Measurements from ENCODE around the gene HYOU1.
"Not testable (repeated sequence)": the region's sequence is repeated elsewhere in the genome, so short reads cannot be mapped to it uniquely, and the experiment has no call there.

Gene HYOU1

DNA sequence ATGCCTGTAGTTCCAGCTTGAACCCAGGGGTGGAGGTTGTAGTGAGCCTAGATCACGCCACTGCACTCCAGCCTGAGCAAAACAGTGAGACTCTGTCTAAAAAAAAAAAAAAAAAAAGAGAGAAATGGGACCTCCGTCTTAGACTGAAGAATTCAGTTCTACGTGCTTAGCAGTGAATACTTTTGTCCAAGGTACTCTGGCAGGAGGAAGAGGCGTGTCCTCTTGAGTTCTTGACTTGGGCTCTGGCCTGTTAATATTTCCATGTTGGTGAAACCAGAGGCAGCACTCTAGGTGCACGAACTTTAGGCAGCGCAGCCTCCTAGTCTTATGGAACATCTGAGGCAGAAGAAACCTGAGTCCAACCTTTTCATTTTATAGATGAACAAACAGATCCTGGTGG is 30.1 kb upstream of the HYOU1 start:
- DNase-seq: no peak

DNA sequence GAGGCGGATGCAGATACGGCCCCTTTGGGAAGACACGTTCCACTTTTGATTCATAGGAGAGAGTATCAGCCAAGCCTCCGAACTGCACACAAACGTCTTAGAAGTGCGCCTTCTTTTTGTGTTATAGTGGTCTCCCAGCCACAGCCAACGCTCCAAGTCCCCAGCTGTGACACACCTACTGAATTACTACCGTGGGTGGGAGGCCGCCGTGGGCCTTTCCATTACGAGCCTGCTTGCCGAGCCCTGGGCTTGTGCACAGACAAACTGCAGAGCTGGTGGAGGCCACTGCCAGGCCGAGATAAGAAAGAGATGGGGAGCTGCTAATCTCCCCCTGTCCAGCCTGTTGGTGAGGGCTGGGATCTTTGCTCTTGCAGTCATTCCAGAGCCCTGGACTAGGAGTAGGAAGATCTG is 28.4 kb upstream of the HYOU1 start:
- DNase-seq: no peak

DNA sequence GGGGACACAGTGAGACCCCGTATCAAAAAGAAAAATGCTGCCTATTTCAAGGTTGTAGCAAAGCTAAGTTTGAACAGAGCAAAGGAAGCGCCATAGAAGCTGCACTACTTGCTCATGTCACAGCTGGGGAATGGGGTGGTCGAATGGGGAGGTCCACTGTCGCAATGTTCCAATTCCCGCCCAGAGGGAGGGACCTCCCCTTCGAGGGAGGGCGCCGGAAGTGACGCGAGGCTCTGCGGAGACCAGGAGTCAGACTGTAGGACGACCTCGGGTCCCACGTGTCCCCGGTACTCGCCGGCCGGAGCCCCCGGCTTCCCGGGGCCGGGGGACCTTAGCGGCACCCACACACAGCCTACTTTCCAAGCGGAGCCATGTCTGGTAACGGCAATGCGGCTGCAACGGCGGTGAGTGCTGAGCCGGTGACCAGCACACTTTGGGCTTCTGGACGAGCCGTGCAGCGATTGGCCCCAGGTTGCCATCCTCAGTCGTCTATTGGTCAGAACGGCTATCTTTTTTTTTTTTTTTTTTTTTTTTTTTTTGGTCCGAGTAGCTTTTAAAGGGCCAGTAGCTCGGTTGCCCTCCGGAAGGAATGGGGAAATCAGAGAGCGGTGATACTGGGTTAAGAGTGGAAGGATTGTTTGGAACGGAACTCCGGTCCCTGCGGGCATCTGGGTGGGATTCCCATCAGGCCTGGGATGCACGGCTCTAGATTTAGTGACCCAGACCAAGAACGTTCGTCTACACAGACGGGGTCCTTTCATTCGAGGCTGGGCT is 27.8 kb upstream of the HYOU1 start, which contains the start of gene HMBS:
HMBS (plus strand) TSS at position 219 of the 774 bp plus-strand sequence; CDS start at position 372, 153 bp downstream.
- DNase-seq: peak; percentile 86

DNA sequence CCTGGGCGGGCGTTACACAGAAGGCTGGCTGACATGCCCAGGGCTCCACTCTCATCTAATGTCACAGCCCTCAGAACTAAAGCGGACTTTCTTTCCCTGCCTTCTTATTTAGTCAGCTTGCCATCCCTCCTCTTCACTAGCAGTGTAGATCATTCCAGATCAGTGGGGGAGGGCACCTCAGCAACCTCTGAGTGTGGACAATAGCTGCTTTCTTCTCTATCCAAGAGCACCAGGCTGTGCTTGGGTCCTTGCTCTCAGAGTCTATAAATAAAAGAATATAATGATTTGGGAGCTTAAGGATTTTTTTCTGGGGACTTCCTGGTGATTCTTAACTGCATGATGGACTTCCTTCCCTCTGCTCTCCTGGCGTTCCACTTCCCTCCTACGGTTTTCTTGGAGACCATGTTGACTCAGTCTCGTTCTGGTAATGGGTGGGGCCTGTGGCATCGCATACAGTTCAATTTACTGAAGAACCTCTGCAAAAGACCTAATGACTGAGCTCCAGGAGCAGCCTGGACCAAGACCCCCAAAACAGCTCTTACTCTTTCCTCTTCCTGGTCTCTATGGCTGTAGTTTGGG is 24.8 kb upstream of the HYOU1 start:
- no peak for DNase-seq

DNA sequence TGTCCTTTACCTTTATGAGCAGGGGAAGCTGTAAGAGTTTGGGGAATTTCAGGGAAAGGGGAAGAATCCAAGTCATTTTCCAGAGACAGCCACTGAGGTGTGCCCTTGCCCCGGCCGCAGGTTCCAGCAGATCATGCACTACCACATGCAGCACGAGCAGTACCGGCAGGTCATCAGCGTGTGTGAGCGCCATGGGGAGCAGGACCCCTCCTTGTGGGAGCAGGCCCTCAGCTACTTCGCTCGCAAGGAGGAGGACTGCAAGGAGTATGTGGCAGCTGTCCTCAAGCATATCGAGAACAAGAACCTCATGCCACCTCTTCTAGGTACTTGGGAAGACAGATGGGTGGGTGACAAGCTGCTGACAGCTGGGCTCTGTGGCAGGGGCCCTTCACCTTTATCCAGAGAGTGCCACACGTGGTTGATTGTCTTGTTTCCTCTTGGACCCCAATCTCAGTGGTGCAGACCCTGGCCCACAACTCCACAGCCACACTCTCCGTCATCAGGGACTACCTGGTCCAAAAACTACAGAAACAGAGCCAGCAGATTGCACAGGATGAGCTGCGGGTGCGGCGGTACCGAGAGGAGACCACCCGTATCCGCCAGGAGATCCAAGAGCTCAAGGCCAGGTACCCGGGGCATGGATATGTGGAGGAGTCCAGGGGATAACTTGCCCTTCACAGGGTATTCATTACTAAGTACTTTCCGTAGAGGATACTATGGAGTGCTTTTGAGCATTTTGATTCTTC is 21.8 kb upstream of the HYOU1 start:
- DNase-seq: no peak

DNA sequence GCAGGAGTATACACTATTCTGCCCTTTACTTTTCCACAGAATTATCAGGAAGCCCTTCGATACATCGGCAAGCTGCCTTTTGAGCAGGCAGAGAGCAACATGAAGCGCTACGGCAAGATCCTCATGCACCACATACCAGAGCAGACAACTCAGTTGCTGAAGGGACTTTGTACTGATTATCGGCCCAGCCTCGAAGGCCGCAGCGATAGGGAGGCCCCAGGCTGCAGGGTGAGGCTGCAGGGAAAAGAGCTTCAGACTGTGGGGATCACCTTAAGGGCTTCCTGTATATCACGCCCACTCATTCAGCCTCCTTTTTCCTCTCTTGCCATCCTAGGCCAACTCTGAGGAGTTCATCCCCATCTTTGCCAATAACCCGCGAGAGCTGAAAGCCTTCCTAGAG is 20.8 kb upstream of the HYOU1 start:
- no peak for DNase-seq

DNA sequence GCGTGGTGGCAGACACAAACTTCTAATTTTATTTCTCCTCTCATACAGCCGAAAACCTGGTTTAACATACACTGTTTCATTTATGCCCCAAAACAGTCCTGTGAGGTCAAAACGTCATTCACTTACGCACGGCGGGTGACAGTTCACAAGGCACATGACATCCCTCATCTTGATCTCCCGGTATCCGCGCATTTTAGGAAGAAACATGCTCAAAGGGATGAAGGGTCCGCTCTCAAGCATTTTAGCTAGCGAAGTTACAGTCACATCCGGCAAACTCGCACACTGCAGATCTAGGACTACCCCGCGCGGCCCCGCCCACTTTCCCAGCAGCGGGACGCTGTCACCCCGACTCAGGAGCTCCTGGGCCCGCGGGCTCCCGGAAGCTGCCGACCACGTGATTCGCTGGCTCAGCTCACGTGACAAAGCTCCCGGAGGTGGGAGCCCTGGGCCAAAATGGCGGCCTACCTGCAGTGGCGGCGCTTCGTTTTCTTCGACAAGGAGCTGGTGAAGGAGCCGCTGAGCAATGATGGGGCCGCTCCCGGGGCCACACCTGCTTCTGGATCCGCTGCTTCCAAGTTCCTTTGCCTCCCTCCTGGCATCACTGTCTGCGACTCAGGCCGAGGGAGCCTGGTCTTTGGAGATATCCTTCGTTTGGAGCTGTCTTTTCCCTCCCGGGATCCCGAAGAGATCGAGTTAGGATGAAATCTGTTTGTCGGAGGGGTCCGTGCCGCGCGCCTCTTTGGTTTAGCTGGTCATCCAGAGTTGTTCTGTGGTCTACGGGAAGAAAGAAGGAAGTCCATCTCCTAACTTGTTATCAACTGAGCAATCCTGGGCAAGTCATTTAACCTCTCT is 10.6 kb upstream of the HYOU1 start, which contains the start of gene VPS11:
VPS11 (plus strand) TSS at position 448 of the 852 bp plus-strand sequence; CDS start at position 454, 6 bp downstream.
- DNase-seq: peak; percentile 98

DNA sequence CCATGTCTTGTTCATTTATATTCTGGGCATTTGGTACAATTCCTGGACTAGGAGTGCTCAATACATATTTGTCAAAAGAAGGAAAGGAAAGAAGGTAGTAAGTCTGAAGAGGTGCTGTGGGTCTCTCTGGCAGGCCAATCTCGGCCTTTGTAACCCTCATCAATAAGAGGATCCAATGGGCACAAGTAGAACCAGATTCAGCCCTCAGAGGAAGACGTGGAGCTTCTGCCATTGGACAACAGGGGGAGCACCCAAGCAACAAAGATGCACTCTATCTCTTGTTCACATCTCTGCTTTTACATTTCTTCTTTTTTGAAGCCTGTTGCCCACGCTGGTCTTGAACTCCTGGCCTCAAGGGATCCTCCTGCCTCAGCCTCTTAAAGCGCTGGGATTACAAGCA is 8.4 kb upstream of the HYOU1 start:
- no peak for DNase-seq

DNA sequence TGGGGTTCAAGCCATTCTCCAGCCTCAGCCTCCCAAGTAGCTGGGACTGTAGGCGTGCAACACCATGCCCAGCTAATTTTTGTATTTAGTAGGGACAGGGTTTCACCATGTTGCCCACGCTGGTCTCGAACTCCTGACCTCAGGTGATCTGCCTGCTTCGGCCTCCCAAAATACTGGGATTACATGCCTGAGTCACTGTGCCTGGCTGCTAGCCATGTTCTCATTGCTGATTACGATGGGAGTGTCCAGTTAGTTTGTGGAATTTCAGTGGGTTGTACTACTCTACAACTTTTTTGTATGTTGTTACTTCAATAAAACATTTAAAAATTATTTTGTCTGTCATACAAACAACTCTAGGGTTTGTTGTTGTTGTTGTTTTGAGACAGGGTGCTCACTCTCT is 5.8 kb upstream of the HYOU1 start:
- no peak for DNase-seq

DNA sequence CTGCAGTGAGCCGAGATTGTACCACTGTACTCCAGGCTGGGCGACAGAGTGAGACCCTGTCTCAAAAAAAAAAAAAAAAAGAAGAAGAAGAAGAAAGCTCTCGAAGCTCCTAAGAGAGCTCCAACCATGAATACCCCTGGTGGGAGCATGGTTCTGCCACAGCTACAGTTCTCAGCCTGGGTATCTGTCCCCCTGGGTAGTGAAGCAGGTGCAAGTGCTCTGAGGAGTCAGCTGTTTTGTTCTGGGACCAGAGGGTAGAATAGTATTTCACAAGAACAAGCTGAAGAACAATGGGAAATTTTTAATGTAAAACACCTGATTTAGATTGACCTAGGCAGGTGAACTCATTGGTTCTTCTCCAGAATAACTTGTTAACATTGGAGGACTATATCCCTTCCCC is 4.3 kb upstream of the HYOU1 start:
- no peak for DNase-seq

DNA sequence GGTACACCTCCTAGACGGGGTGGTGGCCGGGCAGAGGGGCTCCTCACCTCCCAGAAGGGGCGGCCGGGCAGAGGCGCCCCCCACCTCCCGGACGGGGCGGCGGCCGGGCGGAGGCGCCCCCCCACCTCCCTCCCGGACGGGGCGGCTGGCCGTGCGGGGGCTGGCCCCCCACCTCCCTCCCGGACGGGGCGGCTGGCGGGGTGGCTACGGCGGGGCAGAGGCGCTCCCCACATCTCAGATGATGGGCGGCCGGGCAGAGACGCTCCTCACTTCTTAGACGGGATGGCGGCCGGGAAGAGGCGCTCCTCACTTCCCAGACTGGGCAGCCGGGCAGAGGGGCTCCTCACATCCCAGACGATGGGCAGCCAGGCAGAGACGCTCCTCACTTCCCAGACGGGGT is 2.1 kb upstream of the HYOU1 start:
- not testable (repeated sequence) for DNase-seq

DNA sequence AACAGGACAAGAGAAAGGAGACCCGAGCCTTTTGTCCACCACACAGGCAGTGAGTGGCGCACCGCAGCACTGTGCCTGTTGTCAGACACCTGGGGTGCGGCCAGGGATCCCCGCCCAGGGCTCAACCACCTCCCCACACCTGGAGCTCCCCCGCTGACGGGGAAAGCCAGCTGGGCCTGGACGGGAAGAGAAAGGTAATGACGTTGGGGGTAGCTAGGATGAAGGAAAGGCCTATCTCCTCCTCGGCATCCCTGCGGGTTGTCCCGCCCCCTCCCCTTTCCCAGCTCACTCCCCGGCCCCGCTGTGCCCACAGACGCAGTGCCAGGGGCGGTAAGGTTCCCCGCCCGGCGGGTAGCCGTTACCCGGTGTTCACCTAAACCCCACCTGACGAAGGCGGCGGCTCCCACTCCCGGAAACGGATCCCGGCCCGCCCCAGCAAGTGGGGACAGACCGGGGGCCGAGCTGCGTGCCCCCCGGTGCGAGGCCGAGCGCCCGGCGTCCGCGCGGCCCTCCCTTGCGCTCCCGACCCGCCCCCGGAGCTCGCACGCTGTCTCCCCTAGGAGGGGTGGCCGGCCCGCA is 495 bp downstream of the HYOU1 start:
- DNase-seq: peak; percentile 41

DNA sequence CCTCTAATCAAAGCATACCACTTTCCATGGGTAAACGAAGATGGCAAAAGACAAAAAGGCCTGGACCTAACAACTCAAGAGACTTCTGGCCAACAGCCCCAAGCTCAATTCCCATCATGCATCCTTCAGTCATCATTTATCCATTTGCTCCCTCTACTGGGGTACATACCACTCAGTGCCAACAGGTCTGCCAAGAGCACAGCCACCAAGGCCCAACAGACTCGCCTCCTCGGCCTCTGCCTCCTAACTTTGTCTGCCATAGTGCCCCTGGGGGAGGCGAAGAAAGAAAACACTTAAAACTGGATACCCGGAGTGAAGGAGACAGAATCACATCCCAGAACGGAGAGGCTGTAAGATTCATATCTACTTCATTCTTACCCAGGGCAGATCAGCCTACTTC is 1.1 kb downstream of the HYOU1 start:
- no peak for DNase-seq

DNA sequence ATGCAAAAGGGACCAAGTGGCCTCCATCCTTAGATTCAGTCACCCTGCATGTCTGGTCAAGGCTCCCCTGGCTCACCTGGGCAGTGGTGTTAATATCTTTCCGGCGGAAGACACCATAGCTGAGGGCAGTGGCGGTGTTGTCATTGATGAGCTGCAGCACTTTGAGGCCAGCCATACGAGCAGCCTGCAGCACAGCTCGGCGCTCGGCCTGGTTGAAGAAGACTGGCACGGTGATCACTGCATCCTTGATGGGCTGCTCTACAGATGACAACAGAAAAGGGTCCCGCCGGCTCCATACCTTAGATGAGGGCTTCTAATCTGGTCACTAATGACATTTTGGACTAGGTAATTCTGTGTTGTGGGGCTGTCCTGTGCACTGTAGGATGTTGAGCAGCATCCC is 2.6 kb downstream of the HYOU1 start:
- no peak for DNase-seq

DNA sequence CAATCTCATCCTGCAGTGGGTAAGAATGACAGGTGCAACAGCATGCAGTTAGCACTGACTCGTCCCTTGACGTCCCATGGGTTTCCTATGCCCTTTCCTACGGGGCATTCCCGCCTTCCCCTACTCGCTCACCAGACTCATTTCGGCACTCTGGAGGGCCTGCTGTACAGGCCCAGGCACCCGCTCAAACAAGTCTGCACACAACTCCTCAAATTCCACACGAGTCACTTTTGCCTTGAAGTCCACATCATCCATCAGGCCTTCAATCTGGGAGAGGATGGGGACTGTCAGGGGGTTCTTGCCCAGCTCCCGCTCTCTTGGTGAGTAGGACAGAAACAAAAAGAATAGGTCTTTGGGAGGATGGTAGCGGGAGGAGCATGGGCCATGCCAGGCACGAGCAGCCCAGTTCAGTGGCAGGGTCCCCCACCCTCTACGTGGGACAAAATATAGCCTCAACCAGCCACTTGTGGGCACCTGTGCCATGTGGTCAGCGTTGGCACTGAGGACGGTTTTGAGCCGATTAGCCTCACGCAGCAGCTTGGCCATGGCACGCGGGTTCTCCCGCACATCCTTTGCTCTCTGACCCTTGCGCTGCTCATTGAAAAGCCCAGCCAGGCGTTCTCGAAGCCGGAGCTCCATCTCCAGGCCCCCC is 4.7 kb downstream of the HYOU1 start:
- DNase-seq: no peak

DNA sequence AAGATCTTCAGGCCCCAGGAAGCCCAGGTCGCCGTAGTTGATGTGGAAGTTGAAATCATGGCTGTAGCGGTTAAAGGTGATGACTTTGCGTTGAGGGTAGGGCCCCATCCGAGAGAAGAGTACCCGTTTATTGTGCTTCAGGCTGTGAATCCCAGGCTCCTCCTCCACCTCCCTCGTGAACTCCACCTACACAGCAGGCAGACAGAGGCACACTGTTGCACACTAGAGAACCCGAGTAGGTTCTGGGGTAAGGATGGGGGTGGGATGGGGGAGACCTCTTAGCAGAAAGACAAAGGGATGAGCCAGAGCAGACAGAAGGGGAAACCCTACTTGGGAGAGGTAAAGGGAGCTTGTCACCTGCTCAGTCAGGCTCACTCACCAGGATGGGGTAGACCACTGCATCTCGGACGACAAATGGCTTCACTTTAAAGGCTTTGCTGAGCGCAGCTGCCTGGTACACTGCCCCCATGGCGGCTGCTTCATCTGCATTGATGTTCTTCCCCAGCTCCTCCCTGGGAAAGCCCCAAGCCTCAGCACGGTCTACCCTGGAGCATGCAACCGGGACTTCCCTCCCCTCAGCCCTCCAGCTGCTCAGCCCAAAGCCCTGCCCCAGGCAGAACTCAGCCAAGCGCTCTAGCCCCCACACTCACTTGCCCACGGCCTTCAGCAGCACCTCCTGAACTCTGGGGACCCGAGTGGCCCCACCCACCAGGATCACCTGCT is 5.4 kb downstream of the HYOU1 start:
- no peak for DNase-seq

DNA sequence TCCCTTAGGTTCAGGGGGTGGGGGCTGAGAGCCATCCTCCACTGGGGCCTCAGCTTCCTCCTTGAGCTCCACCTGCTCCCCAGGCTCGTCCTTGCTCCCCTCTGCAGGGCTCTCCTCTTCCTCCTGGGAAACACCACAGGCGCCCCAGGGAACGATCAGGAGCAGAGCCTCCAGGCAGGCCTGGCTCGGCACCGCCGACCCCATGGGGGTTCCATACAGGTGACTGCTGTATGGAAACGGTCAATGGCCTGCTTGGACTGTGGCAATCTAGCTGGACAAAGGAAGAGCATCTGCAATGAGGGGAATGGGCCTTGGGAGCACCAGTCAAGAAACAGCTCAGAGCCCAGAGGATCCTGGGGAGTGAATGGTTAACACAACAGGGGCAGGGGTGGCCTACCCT is 7.9 kb downstream of the HYOU1 start:
- DNase-seq: no peak

DNA sequence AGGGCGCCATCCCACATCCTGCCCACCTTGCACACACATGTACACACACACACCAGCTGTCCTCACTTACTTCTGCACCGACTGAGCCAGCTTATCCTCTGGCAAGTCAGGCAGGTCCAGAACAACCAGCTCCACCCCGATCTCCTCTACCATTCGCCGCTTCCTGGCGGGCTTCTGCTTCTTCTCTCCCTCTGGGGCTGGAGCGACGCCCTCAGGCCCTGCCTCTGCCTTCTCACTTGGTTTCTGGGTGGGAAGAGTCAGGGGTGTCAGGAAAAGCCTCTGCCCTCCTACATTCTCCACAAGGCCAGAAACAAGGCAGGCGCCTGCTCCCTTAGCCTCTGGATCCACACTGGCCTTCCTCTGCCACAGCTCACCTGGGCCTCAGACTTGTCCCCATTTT is 8.4 kb downstream of the HYOU1 start:
- no peak for DNase-seq

DNA sequence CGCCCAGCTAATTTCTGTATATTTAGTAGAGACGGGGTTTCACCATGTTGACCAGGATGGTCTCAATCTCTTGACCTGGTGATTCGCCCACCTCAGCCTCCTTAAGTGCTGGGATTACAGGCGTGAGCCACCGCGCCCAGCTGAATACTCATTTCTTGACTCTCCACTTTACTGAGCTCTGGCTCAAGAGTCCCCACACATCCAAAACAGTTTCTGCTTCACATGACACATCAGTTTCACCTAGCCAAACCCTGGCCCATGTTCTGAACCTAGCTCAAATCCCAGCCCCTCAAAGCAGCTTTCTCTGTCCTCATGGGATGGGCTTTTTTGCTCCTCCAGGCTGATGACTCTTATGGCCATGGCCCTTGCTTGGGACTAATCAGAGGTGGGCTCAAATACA is 9.8 kb downstream of the HYOU1 start:
- DNase-seq: no peak

DNA sequence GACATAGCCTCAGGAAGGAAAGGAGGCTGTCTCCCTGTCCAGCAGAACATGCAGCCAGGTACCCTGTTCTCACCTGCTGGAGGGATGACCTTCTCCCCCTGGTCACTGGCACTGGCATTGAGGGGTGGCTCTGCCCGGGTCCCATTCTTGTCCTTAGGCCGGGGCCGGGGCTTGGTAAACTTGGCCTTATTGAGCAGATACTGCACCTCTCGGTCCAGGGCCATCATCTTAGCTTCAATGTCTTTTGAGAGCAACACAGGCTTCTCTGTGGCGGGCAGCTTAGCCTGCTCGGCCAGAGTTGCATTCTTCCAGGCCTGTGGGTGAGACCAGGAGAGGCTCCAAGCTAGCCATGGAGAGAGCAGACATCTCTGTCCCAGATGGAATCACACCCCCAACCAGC is 10.5 kb downstream of the HYOU1 start:
- DNase-seq: no peak

DNA sequence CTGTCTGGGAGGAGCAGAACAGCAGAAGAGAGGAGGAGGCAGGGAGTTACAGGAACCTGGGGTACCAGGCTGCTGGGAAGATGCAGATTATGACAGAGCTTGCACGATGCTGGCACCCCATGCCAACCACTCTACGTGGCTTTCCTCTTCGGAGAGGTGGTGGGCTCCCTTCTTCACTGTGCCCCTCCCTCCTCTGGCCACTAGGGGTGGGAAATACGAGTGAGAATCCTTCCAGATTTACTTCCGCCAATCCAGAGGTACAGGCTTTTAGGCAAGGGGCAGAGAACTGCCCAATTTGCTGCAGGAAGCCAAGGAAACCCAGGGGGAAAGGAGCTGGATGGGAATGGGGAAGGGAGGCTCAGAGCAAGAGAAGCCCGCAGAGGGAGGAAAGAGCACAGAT is 12.3 kb downstream of the HYOU1 start:
- no peak for DNase-seq

Data from activated gamma-delta T cell (primary cell).